ENCODE data around the gene CGNL1.

CGNL1 gene

GRCh38 chr15:57363661-57364060, 12.6 kb upstream of the CGNL1 start:
- H3K4me3 ChIP-seq (ENCODE audit: low read depth, low read length) = no peak overlapping the region
- no peak overlapping the region for H3K4me2 ChIP-seq (ENCODE audit: low read length)
- no peaks in the 10 kb centered on the region for H3K9me3 ChIP-seq (ENCODE audit: control insufficient read depth, low read length)
- H3K27me3 ChIP-seq (ENCODE audit: control insufficient read depth, insufficient read depth, low read length) = no peaks in the 10 kb centered on the region
- no peaks in the 10 kb centered on the region for H3K36me3 ChIP-seq (ENCODE audit: control insufficient read depth, insufficient read depth, low read length)
- H2AFZ ChIP-seq = no peak overlapping the region
- no peaks in the 10 kb centered on the region for H3K79me2 ChIP-seq
- H3K9ac ChIP-seq = no peak overlapping the region
- H3K27ac ChIP-seq = no peak overlapping the region
- H3K4me1 ChIP-seq = no peaks in the 10 kb centered on the region
- no peak for TF ChIP-seq CTCF (IDR thresholded peaks at IDR 0.05)

- H3K36me3 ChIP-seq (ENCODE audit: control insufficient read depth, insufficient read depth, low read length) = no peaks in the 10 kb centered on the region
- H3K4me1 ChIP-seq = no peaks in the 10 kb centered on the region
- no peaks in the 10 kb centered on the region for H3K27me3 ChIP-seq (ENCODE audit: control insufficient read depth, insufficient read depth, low read length)
- H3K4me2 ChIP-seq (ENCODE audit: low read length) = no peak overlapping the region
- no peak overlapping the region for H3K4me3 ChIP-seq (ENCODE audit: low read depth, low read length)
- no peaks in the 10 kb centered on the region for H3K79me2 ChIP-seq
- H2AFZ ChIP-seq = no peak overlapping the region
- H3K27ac ChIP-seq = no peak overlapping the region
- H3K9me3 ChIP-seq (ENCODE audit: control insufficient read depth, low read length) = no peaks in the 10 kb centered on the region
- no peak for TF ChIP-seq CTCF (IDR thresholded peaks at IDR 0.05)
- no peak overlapping the region for H3K9ac ChIP-seq
These were observed 11.9 kb upstream of the CGNL1 start for GRCh38 chr15:57364282-57365007.

- Histone ChIP-seq H3K4me2 (ENCODE audit: low read length) (no peak overlapping the region), H3K9me3 (ENCODE audit: control insufficient read depth, low read length) (no peaks in the 10 kb centered on the region), H3K27ac (no peak overlapping the region), H3K79me2 (no peaks in the 10 kb centered on the region), H3K27me3 (ENCODE audit: control insufficient read depth, insufficient read depth, low read length) (no peaks in the 10 kb centered on the region), H3K4me1 (no peaks in the 10 kb centered on the region), H3K36me3 (ENCODE audit: control insufficient read depth, insufficient read depth, low read length) (no peaks in the 10 kb centered on the region), H3K4me3 (ENCODE audit: low read depth, low read length) (no peak overlapping the region), H3K9ac (no peak overlapping the region), H2AFZ (no peak overlapping the region)
- no peak for TF ChIP-seq CTCF (IDR thresholded peaks at IDR 0.05)
These were observed 8.7 kb upstream of the CGNL1 start for GRCh38 chr15:57367556-57367955.

GRCh38 chr15:57370929-57371328, 5.4 kb upstream of the CGNL1 start:
- Histone ChIP-seq H3K9me3 (ENCODE audit: control insufficient read depth, low read length) (no peaks in the 10 kb centered on the region), H3K27ac (no peak overlapping the region), H3K36me3 (ENCODE audit: control insufficient read depth, insufficient read depth, low read length) (no peaks in the 10 kb centered on the region), H2AFZ (no peak overlapping the region), H3K9ac (no peak overlapping the region), H3K4me1 (no peaks in the 10 kb centered on the region), H3K4me3 (ENCODE audit: low read depth, low read length) (no peak overlapping the region), H3K27me3 (ENCODE audit: control insufficient read depth, insufficient read depth, low read length) (no peaks in the 10 kb centered on the region), H3K79me2 (no peaks in the 10 kb centered on the region), H3K4me2 (ENCODE audit: low read length) (no peak overlapping the region)
- no peak for TF ChIP-seq CTCF (IDR thresholded peaks at IDR 0.05)

- no peak overlapping the region for H3K4me2 ChIP-seq (ENCODE audit: low read length)
- no peaks in the 10 kb centered on the region for H3K79me2 ChIP-seq
- no peak overlapping the region for H3K4me3 ChIP-seq (ENCODE audit: low read depth, low read length)
- no peak overlapping the region for H3K9ac ChIP-seq
- no peaks in the 10 kb centered on the region for H3K27me3 ChIP-seq (ENCODE audit: control insufficient read depth, insufficient read depth, low read length)
- no peak for TF ChIP-seq CTCF (IDR thresholded peaks at IDR 0.05)
- H3K27ac ChIP-seq = no peak overlapping the region
- H3K4me1 ChIP-seq = no peaks in the 10 kb centered on the region
- no peaks in the 10 kb centered on the region for H3K9me3 ChIP-seq (ENCODE audit: control insufficient read depth, low read length)
- H3K36me3 ChIP-seq (ENCODE audit: control insufficient read depth, insufficient read depth, low read length) = no peaks in the 10 kb centered on the region
- no peak overlapping the region for H2AFZ ChIP-seq
These were observed 2.9 kb upstream of the CGNL1 start for GRCh38 chr15:57373251-57373881.

All from parathyroid adenoma (tissue), 2 donors.